Measurements from ENCODE around the gene ANO3.

The ANO3 gene

GRCh38 chr11:26418386-26418912, 86.5 kb downstream of the ANO3 start:
- intact Hi-C loops (cut with micrococcal nuclease): no loop called here
- H3K4me1 Mint-ChIP-seq (ENCODE audit: low read depth): no peaks in the 10 kb centered on the region
- H3K27ac Mint-ChIP-seq: no peak overlapping the region
- no peaks in the 10 kb centered on the region for H3K36me3 Mint-ChIP-seq (ENCODE audit: low read depth)
- H3K27me3 Mint-ChIP-seq: no peaks in the 10 kb centered on the region
- no peak overlapping the region for H3K4me3 Mint-ChIP-seq
- no peaks in the 10 kb centered on the region for H3K9me3 Mint-ChIP-seq

- H3K36me3 Mint-ChIP-seq (ENCODE audit: low read depth): no peaks in the 10 kb centered on the region
- intact Hi-C loops (cut with micrococcal nuclease): no loop called here
- H3K9me3 Mint-ChIP-seq: no peaks in the 10 kb centered on the region
- no peaks in the 10 kb centered on the region for H3K4me1 Mint-ChIP-seq (ENCODE audit: low read depth)
- no peaks in the 10 kb centered on the region for H3K27me3 Mint-ChIP-seq
- H3K27ac Mint-ChIP-seq: no peak overlapping the region
- no peak overlapping the region for H3K4me3 Mint-ChIP-seq
Measured at GRCh38 chr11:26420331-26420730, 88.4 kb downstream of the ANO3 start.

- Mint-ChIP-seq H3K4me3 (no peak overlapping the region), H3K27ac (no peak overlapping the region), H3K27me3 (no peaks in the 10 kb centered on the region)
Measured at GRCh38 chr11:26424255-26424654, 92.3 kb downstream of the ANO3 start.

GRCh38 chr11:26439854-26440253, 107.9 kb downstream of the ANO3 start:
- H3K27me3 Mint-ChIP-seq: no peaks in the 10 kb centered on the region
- intact Hi-C loops (cut with micrococcal nuclease): no loop called here
- H3K27ac Mint-ChIP-seq: no peak overlapping the region
- H3K36me3 Mint-ChIP-seq (ENCODE audit: low read depth): no peaks in the 10 kb centered on the region
- no peaks in the 10 kb centered on the region for H3K4me1 Mint-ChIP-seq (ENCODE audit: low read depth)
- H3K4me3 Mint-ChIP-seq: no peak overlapping the region
- H3K9me3 Mint-ChIP-seq: peaks cover 13% of the 10 kb centered on the region

More at GRCh38 chr11:26424255-26424654, 92.3 kb downstream of the ANO3 start:
- H3K4me1 Mint-ChIP-seq (ENCODE audit: low read depth): no peaks in the 10 kb centered on the region
- intact Hi-C loops (cut with micrococcal nuclease): no loop called here
- H3K9me3 Mint-ChIP-seq: no peaks in the 10 kb centered on the region
- no peaks in the 10 kb centered on the region for H3K36me3 Mint-ChIP-seq (ENCODE audit: low read depth)

- no peak overlapping the region for H3K4me3 Mint-ChIP-seq
- H3K4me1 Mint-ChIP-seq (ENCODE audit: low read depth): no peaks in the 10 kb centered on the region
- H3K27me3 Mint-ChIP-seq: no peaks in the 10 kb centered on the region
- intact Hi-C loops (cut with micrococcal nuclease): no loop called here
- no peak overlapping the region for H3K27ac Mint-ChIP-seq
- H3K9me3 Mint-ChIP-seq: no peaks in the 10 kb centered on the region
- H3K36me3 Mint-ChIP-seq (ENCODE audit: low read depth): no peaks in the 10 kb centered on the region
Measured at GRCh38 chr11:26442131-26442530, 110.2 kb downstream of the ANO3 start.

- Mint-ChIP-seq H3K4me1 (ENCODE audit: low read depth) (no peaks in the 10 kb centered on the region), H3K27ac (no peak overlapping the region), H3K27me3 (no peaks in the 10 kb centered on the region), H3K4me3 (no peak overlapping the region), H3K9me3 (no peaks in the 10 kb centered on the region), H3K36me3 (ENCODE audit: low read depth) (no peaks in the 10 kb centered on the region)
- intact Hi-C loops (cut with micrococcal nuclease): no loop called here
Measured at GRCh38 chr11:26443617-26444016, 111.7 kb downstream of the ANO3 start.

GRCh38 chr11:26457636-26458035, 125.7 kb downstream of the ANO3 start:
- intact Hi-C loops (cut with micrococcal nuclease): no loop called here

GRCh38 chr11:26465274-26465673, 133.3 kb downstream of the ANO3 start:
- intact Hi-C loops (cut with micrococcal nuclease): no loop called here
- Mint-ChIP-seq H3K27me3 (no peaks in the 10 kb centered on the region), H3K36me3 (ENCODE audit: low read depth) (no peaks in the 10 kb centered on the region), H3K27ac (no peak overlapping the region), H3K9me3 (no peaks in the 10 kb centered on the region), H3K4me3 (no peak overlapping the region), H3K4me1 (ENCODE audit: low read depth) (no peaks in the 10 kb centered on the region)

More at GRCh38 chr11:26457636-26458035, 125.7 kb downstream of the ANO3 start:
- H3K4me3 Mint-ChIP-seq: no peak overlapping the region
- no peaks in the 10 kb centered on the region for H3K36me3 Mint-ChIP-seq (ENCODE audit: low read depth)
- no peaks in the 10 kb centered on the region for H3K4me1 Mint-ChIP-seq (ENCODE audit: low read depth)
- H3K9me3 Mint-ChIP-seq: no peaks in the 10 kb centered on the region
- no peak overlapping the region for H3K27ac Mint-ChIP-seq
- H3K27me3 Mint-ChIP-seq: no peaks in the 10 kb centered on the region

GRCh38 chr11:26467506-26467905, 135.6 kb downstream of the ANO3 start:
- no peak overlapping the region for H3K27ac Mint-ChIP-seq
- intact Hi-C loops (cut with micrococcal nuclease): no loop called here
- no peaks in the 10 kb centered on the region for H3K4me1 Mint-ChIP-seq (ENCODE audit: low read depth)
- H3K36me3 Mint-ChIP-seq (ENCODE audit: low read depth): no peaks in the 10 kb centered on the region
- no peaks in the 10 kb centered on the region for H3K9me3 Mint-ChIP-seq
- H3K4me3 Mint-ChIP-seq: no peak overlapping the region
- H3K27me3 Mint-ChIP-seq: no peaks in the 10 kb centered on the region

- H3K36me3 Mint-ChIP-seq (ENCODE audit: low read depth): no peaks in the 10 kb centered on the region
- intact Hi-C loops (cut with micrococcal nuclease): no loop called here
- H3K27ac Mint-ChIP-seq: no peak overlapping the region
- H3K9me3 Mint-ChIP-seq: no peaks in the 10 kb centered on the region
- H3K4me3 Mint-ChIP-seq: no peak overlapping the region
- H3K27me3 Mint-ChIP-seq: no peaks in the 10 kb centered on the region
- no peaks in the 10 kb centered on the region for H3K4me1 Mint-ChIP-seq (ENCODE audit: low read depth)
Measured at GRCh38 chr11:26470992-26471391, 139.1 kb downstream of the ANO3 start.

- intact Hi-C loops (cut with micrococcal nuclease): no loop called here
- no peaks in the 10 kb centered on the region for H3K4me1 Mint-ChIP-seq (ENCODE audit: low read depth)
Measured at GRCh38 chr11:26473216-26474194, 141.6 kb downstream of the ANO3 start.

GRCh38 chr11:26474401-26474800, 142.5 kb downstream of the ANO3 start:
- H3K27ac Mint-ChIP-seq: no peak overlapping the region
- H3K36me3 Mint-ChIP-seq (ENCODE audit: low read depth): no peaks in the 10 kb centered on the region
- no peaks in the 10 kb centered on the region for H3K9me3 Mint-ChIP-seq
- H3K4me1 Mint-ChIP-seq (ENCODE audit: low read depth): no peaks in the 10 kb centered on the region
- intact Hi-C loops (cut with micrococcal nuclease): no loop called here
- no peaks in the 10 kb centered on the region for H3K27me3 Mint-ChIP-seq
- no peak overlapping the region for H3K4me3 Mint-ChIP-seq

More at GRCh38 chr11:26473216-26474194, 141.6 kb downstream of the ANO3 start:
- no peaks in the 10 kb centered on the region for H3K27me3 Mint-ChIP-seq
- H3K9me3 Mint-ChIP-seq: no peaks in the 10 kb centered on the region
- no peaks in the 10 kb centered on the region for H3K36me3 Mint-ChIP-seq (ENCODE audit: low read depth)
- no peak overlapping the region for H3K4me3 Mint-ChIP-seq
- no peak overlapping the region for H3K27ac Mint-ChIP-seq

GRCh38 chr11:26477396-26477795, 145.5 kb downstream of the ANO3 start:
- Mint-ChIP-seq H3K27ac (no peak overlapping the region), H3K9me3 (no peaks in the 10 kb centered on the region), H3K36me3 (ENCODE audit: low read depth) (no peaks in the 10 kb centered on the region), H3K4me1 (ENCODE audit: low read depth) (no peaks in the 10 kb centered on the region), H3K4me3 (no peak overlapping the region), H3K27me3 (no peaks in the 10 kb centered on the region)
- intact Hi-C loops (cut with micrococcal nuclease): no loop called here

- intact Hi-C loops (cut with micrococcal nuclease): no loop called here
- Mint-ChIP-seq H3K4me3 (no peak overlapping the region), H3K27ac (no peak overlapping the region), H3K27me3 (no peaks in the 10 kb centered on the region), H3K36me3 (ENCODE audit: low read depth) (no peaks in the 10 kb centered on the region), H3K9me3 (peaks cover 8% of the 10 kb centered on the region), H3K4me1 (ENCODE audit: low read depth) (no peaks in the 10 kb centered on the region)
Measured at GRCh38 chr11:26478710-26479109, 146.8 kb downstream of the ANO3 start.
